SK-N-SH (cell line): ENCODE measurements around the gene KMT2E. TPM values are rescaled to one million over a fixed set of nuclear protein-coding genes. Genes with fewer than 3 reads are reported as not detected.

Experiments used
- CTCF ChIA-PET: fragments of 300-600, 350-600 bp; formaldehyde crosslinking; extraction: SDS; loops from one replicate; lab custom pipeline; 2021; lab: Yijun Ruan, JAX
- POLR2A ChIA-PET: fragments of 350-600 bp; sonication (Branson Sonifier 250); formaldehyde crosslinking; extraction: SDS; loops from one replicate; lab custom pipeline; 2020; ENCODE audit warnings: antibody characterized with exemption, inconsistent platforms; lab: Yijun Ruan, JAX
- DNase-seq: peaks from one replicate; pipeline ENCODE4 v3.0.0; 2012
- H2AFZ ChIP-seq: fragments of 200-600 bp; sonication (generic); 2 replicates; pipeline ENCODE4 v1.8.1; 2016; ENCODE audit warnings: antibody characterized with exemption, mild to moderate bottlenecking, low read depth
- H3F3A ChIP-seq: fragments of 200-600 bp; sonication (generic); replicated peaks from 2 replicates; pipeline ENCODE3; 2016; ENCODE audit warnings: antibody characterized with exemption, mild to moderate bottlenecking; ENCODE audit not compliant: insufficient read depth
- H3K27ac ChIP-seq, 2 experiments: fragments of 200-500 bp in 1 of 2; fragments of 200-600 bp in 1 of 2; sonication (Bioruptor generic) in 1 of 2; sonication (generic), shearing (Covaris generic) in 1 of 2; 2 replicates each; pipeline versions ENCODE4 v1.5.1 to v1.6.1; 2014 to 2016; ENCODE audit warnings: low read depth in 2 of 2, inconsistent platforms in 1 of 2, low read length in 1 of 2, mild to moderate bottlenecking in 1 of 2, mixed read lengths in 1 of 2
- H3K27me3 ChIP-seq: fragments of 200-600 bp; sonication (generic), shearing (Covaris generic); 2 replicates; pipeline ENCODE4 v1.6.1; 2016; ENCODE audit warnings: mixed run types; ENCODE audit not compliant: insufficient read depth
- H3K36me3 ChIP-seq, 2 experiments: fragments of 200-500 bp in 1 of 2; fragments of 200-600 bp in 1 of 2; sonication (Bioruptor generic) in 1 of 2; sonication (generic) in 1 of 2; replicated peaks in 1 of 2; 2 replicates each; pipeline versions ENCODE3 to v1.5.1; 2014 to 2016; ENCODE audit warnings: low read length in 1 of 2, mild to moderate bottlenecking in 1 of 2; ENCODE audit not compliant: insufficient read depth in 2 of 2, control insufficient read depth in 1 of 2
- H3K4me1 ChIP-seq, 2 experiments: fragments of 200-500 bp in 1 of 2; fragments of 200-600 bp in 1 of 2; sonication (Bioruptor generic) in 1 of 2; sonication (generic), shearing (Covaris generic) in 1 of 2; 2 replicates each; pipeline versions ENCODE4 v1.5.1 to v1.6.1; 2014 to 2016; ENCODE audit warnings: low read depth in 1 of 2, low read length in 1 of 2, mixed run types in 1 of 2; ENCODE audit not compliant: insufficient read depth in 2 of 2, control insufficient read depth in 1 of 2
- H3K4me2 ChIP-seq: fragments of 200-600 bp; sonication (generic), shearing (Covaris generic); 2 replicates; pipeline ENCODE4 v1.6.1; 2017; ENCODE audit warnings: mixed run types
- H3K4me3 ChIP-seq, 2 experiments: fragments of 200-500 bp in 1 of 2; fragments of 200-600 bp in 1 of 2; sonication (Bioruptor generic) in 1 of 2; sonication (generic), shearing (Covaris generic) in 1 of 2; 2 replicates each; pipeline versions ENCODE4 v1.5.1 to v1.8.1; 2014 to 2016; ENCODE audit warnings: low read depth in 2 of 2, inconsistent platforms in 1 of 2, low read length in 1 of 2, mild to moderate bottlenecking in 1 of 2, mixed read lengths in 1 of 2, moderate library complexity in 1 of 2
- H3K79me2 ChIP-seq: fragments of 200-600 bp; sonication (generic); 2 replicates; pipeline ENCODE4 v1.8.1; 2017; ENCODE audit warnings: mild to moderate bottlenecking; ENCODE audit not compliant: insufficient read depth
- H3K9ac ChIP-seq: fragments of 200-600 bp; sonication (generic); 2 replicates; pipeline ENCODE4 v1.6.1; 2017; ENCODE audit warnings: mixed run types
- H3K9me2 ChIP-seq: fragments of 200-600 bp; sonication (generic); 2 replicates; pipeline ENCODE4 v1.6.1; 2017; ENCODE audit warnings: mixed run types
- H3K9me3 ChIP-seq: fragments of 200-600 bp; sonication (generic); 2 replicates; pipeline ENCODE4 v1.6.1; 2017; ENCODE audit warnings: mixed run types, mild to moderate bottlenecking, moderate library complexity
- H4K20me1 ChIP-seq: fragments of 200-600 bp; sonication (generic); 2 replicates; pipeline ENCODE4 v1.6.1; 2017; ENCODE audit warnings: mild to moderate bottlenecking, mixed run types; ENCODE audit not compliant: insufficient read depth
- ELF1 ChIP-seq: IDR thresholded peaks from 2 replicates; pipeline ENCODE4 v1.4.0; 2012
- FOSL2 ChIP-seq: IDR thresholded peaks from 2 replicates; pipeline ENCODE4 v1.4.0; 2012; ENCODE audit warnings: low read depth, mild to moderate bottlenecking, moderate library complexity, borderline replicate concordance
- FOXM1 ChIP-seq: IDR thresholded peaks from 2 replicates; pipeline ENCODE4 v1.4.0; 2012; ENCODE audit warnings: low read depth, mild to moderate bottlenecking
- JUND ChIP-seq: IDR thresholded peaks from 2 replicates; pipeline ENCODE4 v1.4.0; 2012
- MEF2A ChIP-seq: IDR thresholded peaks from 2 replicates; pipeline ENCODE4 v1.4.0; 2012; ENCODE audit warnings: low read depth, borderline replicate concordance
- MXI1 ChIP-seq: IDR thresholded peaks from 2 replicates; pipeline ENCODE4 v1.6.1; 2012; ENCODE audit warnings: mild to moderate bottlenecking, low read depth, low read length, improper control_type of control experiment
- RAD21 ChIP-seq: IDR thresholded peaks from 2 replicates; pipeline ENCODE4 v1.6.1; 2012; ENCODE audit warnings: mild to moderate bottlenecking, low read length
- REST ChIP-seq: IDR thresholded peaks from 2 replicates; pipeline ENCODE4 v1.6.1; 2012; ENCODE audit warnings: mild to moderate bottlenecking, low read depth, low read length, moderate library complexity
- SMC3 ChIP-seq: IDR thresholded peaks from 2 replicates; pipeline ENCODE4 v1.6.1; 2012; ENCODE audit warnings: low read depth, low read length, improper control_type of control experiment
- YY1 ChIP-seq: IDR thresholded peaks from 2 replicates; pipeline ENCODE4 v1.4.0; 2012; ENCODE audit warnings: low read depth, mild to moderate bottlenecking
- ZBTB33 ChIP-seq: IDR thresholded peaks from 2 replicates; pipeline ENCODE4 v1.4.0; 2012; ENCODE audit warnings: low read depth, borderline replicate concordance
- WGBS: methylation state at CpG from one replicate; pipeline ENCODE4 v1.1.6; 2017; ENCODE audit warnings: low lambda C conversion rate; 5-methylcytosine and 5-hydroxymethylcytosine counted together
- polyA plus RNA-seq, 3 experiments: library from polyadenylated mRNA; depleted of rRNA; stranded (reverse); fragments of >200 nt; gene quantifications; 2 replicates each; pipeline ENCODE4 v1.2.3, GENCODE V29; 2012

Gene KMT2E
- polyA plus RNA-seq, 1 of the 3 experiments (the other 2 are of a cell fraction): 6.4 TPM

GRCh38 chr7:105055084-105055483 lies 41.1 kb downstream of the KMT2E start (continued):
- TF ChIP-seq FOSL2 (no peak), SMC3 (no peak), REST (no peak), MEF2A (no peak), ELF1 (no peak), YY1 (no peak), RAD21 (no peak)
- TF ChIP-seq, all 33 proteins: peak for 0

GRCh38 chr7:105055621-105056020 lies 41.6 kb downstream of the KMT2E start:
- 63% methylated on average over 1 of the region's 1 CpG for WGBS
- Histone ChIP-seq H3K27me3 (no peaks in the 10 kb centered on the region), H3K4me1 (peaks cover 0 to 8% of the 10 kb centered on the region in 2 experiments; a peak in 2 of 4 replicates), H3K9me3 (no peaks in the 10 kb centered on the region), H3K9me2 (no peaks in the 10 kb centered on the region), H2AFZ (no peak overlapping the region), H3K36me3 (peaks cover 22 to 64% of the 10 kb centered on the region in 2 experiments), H3K79me2 (peaks cover 99% of the 10 kb centered on the region), H3K4me3 (no peak overlapping the region), H3K4me2 (no peak overlapping the region), H3F3A (peaks cover 7% of the 10 kb centered on the region), H3K27ac (no peak overlapping the region), H3K9ac (no peak overlapping the region), H4K20me1 (peaks cover 86% of the 10 kb centered on the region)
- TF ChIP-seq MXI1 (peak; percentile 46; the same call in 1 of the 2 replicates), JUND (no peak), FOXM1 (no peak), ZBTB33 (no peak)
- ChIA-PET POLR2A (no interaction called here), CTCF (interaction anchor here (1.0 to 1.8 kb wide), 2 partner anchors 13 to 38 kb away, joined by 3 to 4 read pairs; no protein-coding TSS in a partner anchor)
- DNase-seq: no peak
